Cerebellar cortex (tissue), 1 donor: Measurements from ENCODE around the gene RAPGEF4.
A peak's percentile ranks its signal among the peaks of the same experiment; 100 is the strongest.

Source experiments
- DNase-seq: peaks from one replicate; pipeline ENCODE4 v3.0.0-alpha.2; 2015; ENCODE audit warnings: low spot score

The RAPGEF4 gene

DNA sequence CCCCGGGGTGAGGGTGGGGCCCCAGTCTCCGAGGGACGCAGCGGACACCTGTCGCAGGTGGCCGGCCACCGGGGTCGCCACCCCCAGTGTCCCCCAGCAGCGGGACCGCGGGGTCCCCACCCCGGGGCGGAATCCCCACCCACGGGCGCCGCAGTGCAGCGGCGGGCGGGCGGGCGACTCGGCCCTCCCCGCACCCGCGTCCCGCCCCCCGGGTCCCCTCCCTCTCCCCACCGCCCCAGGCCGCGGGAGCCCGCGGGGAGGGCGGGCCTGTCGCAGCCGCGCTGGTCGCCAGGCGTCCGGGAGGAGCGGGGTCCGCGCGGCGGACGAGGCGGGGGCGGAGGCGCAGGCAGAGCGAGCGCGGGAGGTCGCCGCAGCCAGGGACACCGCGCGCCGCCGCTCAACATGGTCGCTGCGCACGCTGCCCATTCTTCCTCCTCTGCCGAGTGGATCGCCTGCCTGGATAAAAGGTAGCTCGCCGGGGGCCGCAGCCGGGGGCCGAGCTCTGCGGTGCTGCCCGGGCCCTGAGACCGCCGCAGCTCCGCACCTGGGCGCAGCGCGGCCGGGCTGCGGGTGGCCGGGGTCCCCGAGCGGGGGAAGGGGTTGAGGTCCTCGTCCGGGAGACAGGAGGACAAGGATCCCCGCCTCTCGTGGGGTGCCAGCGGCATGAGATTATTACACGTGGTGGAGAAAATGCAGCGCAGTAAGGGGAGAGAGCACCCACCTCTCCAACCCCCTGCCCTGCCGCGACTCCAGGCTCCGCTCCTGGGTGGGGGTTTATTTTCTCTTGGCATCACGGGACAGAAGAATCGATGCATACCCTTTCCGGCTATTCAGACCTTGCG is at the start of gene RAPGEF4:
Gene RAPGEF4 (plus strand): TSS at position 264 of the 842 bp plus-strand sequence. CDS start 139 bp downstream, at position 403.
- DNase-seq, result no peak

GRCh38 chr2:172693037-172693436 is 42.6 kb upstream of the RAPGEF4 start:
- DNase-seq, result peak; percentile 89

DNA sequence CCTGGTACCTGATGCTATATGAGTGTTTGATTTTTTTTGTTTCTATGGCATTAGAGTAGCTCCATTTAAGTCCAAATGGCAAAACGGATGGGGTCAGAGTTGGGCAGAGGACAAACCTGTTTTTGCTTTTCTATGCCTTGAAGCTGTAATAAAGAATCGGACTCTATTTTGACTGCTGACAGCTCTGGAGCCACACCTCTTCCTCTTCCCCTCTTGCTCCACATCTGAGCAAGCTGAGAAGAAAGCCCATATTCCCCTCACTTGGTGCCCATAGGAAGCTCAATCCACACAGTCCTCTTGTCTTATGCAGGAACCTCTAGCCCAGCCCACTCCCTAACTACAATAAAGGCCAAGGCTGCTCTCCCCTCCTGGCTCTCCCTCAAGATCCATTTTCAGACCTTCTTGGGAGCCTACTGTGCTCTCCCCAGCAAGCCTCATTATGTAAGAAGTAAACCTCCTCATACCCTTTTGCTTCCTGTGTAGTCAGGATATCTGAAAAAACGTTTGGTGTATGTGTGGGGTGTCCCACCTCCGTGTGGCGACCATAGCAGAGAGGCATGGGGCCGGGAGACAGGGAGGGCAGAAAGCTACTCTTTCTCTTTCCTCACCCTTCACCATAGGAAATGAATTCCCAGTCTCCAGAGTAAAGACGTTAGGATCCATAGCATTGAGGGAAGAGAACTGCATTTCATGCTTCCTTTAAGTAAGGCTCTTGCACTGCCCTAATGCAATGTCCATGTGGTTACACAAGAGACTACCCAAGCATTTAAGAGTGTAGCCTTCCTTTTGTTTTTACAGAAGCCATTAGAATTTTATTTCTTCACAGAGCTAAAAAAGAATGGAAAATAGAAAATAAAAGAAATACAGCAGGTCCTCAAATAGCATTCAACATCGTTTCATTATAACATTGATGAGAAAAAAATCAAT is 41.9 kb upstream of the RAPGEF4 start:
- DNase-seq, result no peak

DNA sequence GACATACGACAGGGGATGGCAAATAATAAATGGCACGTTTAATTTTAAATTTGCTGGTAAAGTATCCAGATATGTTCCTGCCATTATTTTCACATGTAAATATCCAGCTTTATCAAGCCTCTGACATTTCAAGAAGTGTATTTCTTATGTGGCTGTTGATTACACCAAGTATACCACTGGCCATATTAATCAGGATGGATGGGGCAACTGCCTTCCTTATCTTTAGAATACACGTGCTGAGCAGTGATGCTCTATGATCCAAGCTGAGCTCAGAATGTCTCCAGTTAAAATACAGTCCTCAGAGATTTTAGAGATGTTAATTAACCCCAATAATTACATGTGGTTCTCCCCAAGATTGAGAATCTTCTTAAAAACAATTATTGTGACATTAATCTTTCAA is 38.3 kb upstream of the RAPGEF4 start:
- no peak for DNase-seq

DNA sequence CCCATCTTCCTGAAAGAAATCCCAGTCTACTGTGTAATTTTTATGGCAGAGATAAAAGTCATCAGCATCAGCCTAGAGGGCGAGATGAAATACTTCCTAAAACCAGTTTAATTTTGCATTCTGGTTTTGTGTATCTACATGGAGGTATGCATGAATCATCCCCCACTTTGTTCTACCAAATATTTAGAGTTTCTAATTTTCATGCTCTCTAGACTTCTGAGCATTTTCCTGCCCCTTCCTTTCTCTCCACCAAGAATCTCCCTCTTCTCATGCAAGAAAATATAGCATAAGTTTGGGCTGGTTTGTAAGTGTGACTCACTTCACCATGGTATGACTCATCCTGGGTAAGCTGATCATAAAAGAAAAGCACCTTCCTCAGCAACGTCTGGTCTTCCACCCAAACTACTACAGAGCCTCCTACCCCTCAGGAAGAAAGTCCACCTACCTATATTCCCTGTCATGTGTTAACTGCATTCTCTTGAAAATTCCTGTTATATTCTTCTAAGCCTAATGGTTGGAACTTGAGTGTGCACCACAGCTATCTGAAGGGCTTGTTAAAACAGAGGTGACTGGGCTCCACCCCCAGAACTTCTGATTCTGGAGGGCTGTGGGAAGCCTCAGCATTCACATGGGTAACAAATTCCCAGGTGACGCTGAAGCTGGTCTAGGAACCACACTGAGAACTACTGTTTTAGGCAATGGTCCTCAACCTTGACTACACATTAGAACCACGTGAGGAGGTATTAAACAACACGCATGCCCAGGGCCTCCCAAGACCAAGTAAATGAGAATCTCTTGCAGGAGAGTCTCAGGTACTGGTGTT is 37.4 kb upstream of the RAPGEF4 start:
- no peak for DNase-seq

GRCh38 chr2:172701250-172701649 is 34.4 kb upstream of the RAPGEF4 start:
- no peak for DNase-seq

GRCh38 chr2:172702451-172702850 is 33.2 kb upstream of the RAPGEF4 start:
- peak; percentile 87 for DNase-seq

DNA sequence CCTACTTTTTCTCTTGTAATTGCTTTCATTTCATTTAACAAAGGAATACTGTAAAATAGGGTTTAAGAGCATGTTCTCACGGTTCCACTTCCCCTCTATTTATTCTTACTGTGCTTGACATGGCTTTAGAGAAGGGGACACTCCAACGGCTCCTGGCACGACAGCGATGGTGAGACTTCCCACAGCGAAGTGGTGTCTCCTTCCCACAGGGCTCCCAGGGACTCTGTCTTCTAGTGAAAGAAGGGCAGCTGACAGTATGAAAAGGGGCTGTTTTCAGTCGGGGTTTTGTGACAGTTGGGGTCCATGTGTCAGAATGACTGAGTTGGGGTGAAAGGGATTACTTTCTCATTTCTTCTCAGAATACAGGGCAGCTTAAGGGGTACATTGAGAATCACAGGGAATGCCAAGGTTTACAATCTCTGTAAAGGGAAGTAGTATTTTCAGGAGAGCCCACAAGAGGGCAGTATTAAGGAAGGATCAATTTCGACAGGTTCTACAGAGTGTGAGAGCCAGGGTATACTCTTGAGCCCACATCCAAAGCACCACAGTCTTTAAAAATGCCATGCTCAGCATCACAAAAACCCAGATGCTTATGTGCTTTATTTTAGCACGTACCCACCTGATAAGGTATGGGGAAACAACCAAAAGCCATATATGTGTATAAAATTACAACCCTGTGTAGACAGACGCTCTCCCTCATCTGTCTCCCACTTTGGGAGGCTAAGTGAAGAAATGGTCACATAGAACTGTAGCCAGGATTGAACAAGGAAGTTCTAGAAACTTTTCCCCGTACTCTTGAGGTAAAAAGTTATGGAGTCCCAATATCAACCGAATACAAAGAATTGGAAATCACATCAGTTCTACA is 31.3 kb upstream of the RAPGEF4 start:
- DNase-seq, result peak; percentile 41

DNA sequence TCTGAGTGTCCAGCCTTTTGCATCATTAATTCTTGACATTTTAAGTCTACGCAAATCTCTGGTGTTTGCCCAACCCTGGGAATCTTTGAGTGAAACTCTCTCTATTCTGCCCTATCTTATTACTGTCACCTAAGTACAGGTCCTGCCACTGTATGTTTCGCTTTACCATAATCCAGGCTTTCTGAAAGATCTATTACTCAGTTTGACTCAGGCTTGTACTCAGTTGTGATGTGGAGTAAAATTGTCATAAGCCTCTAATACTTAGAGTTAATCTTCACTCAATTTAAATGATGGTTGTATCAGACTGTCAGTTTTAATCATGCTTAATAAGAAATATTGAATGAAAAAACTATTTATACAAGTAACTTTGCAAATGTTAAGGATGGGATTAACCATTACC is 30.3 kb upstream of the RAPGEF4 start:
- no peak for DNase-seq

- no peak for DNase-seq
Observed at GRCh38 chr2:172708247-172708646, 27.4 kb upstream of the RAPGEF4 start.

- DNase-seq, result no peak
Observed at GRCh38 chr2:172709566-172710291, 25.9 kb upstream of the RAPGEF4 start.

GRCh38 chr2:172710584-172711047 is 25.0 kb upstream of the RAPGEF4 start:
- peak; percentile 77 for DNase-seq

DNA sequence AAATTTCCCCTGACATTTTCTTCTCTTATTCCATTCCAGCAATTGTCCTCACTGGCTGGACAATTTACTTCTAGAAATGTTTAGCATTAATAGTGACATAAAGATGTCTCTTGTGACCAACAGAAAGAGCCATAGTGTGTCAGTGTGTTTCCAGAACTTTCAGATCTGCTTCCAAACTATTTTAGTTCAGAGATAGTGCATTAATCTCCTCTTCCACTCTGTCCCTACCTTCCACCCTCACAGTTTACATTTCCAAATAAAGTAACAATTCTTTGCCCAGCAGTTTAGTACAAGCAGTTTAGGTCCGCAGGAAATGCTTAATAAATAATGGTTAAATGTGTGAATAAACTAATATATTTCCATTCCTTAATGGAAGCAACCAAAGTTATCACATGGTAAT is 24.5 kb upstream of the RAPGEF4 start:
- no peak for DNase-seq

- no peak for DNase-seq
Observed at GRCh38 chr2:172712251-172712650, 23.4 kb upstream of the RAPGEF4 start.

GRCh38 chr2:172713365-172713875 is 22.2 kb upstream of the RAPGEF4 start:
- DNase-seq, result no peak

DNA sequence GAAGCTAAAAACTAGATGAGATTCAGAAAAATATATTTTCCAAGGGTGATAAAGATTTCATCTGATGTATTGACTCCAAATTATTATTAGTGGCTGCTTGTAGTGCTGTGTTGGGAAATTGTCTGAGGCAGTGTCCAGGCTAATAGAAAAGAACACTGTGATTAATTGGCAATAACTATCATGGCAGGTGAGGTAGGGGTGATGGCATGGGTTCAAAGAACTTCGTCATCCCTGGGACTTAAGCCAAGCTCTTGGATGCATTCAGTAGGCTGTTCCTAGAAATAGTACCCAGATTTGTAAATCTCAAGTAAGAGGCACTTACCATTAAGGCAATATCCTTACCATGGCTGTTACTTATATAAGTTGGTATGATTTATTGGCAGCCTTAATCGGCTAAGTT is 13.2 kb upstream of the RAPGEF4 start:
- peak; percentile 44 for DNase-seq

DNA sequence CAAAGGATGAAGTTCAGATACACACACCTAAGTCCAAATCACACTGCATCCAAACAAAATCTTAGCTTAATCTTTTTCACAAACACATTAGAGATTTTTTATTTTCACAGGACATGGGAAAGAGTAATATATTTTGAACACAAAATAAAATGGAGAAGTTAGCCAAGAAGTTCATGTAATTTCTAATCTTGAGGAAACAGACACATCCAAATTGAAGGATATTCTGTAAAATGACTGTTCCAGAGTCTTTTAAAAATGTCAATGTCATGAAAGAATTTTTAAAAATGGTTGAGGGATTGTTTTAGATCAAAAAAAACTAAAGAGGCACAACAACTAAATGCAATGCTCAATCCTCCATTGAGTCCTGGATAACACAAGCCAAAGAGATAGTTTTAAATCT is 12.4 kb upstream of the RAPGEF4 start:
- DNase-seq, result no peak

DNA sequence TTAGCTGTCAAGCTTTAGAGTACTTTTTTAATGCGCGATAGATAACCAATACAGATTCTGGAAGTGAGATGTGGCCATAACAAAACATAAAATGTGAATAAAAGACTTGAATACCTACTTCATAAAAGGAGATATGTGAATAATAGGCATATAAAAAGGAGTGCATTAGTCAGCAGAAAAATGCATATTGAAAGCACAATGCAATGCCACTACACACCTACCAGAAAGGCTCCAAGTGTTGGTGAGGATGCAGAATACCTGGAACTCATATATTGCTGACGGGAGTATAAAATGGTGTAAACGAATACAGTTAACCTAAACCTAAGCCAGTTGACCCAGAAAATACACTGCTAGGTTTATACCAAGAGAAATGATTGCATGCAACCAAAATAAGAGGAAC is 10.9 kb upstream of the RAPGEF4 start:
- no peak for DNase-seq

DNA sequence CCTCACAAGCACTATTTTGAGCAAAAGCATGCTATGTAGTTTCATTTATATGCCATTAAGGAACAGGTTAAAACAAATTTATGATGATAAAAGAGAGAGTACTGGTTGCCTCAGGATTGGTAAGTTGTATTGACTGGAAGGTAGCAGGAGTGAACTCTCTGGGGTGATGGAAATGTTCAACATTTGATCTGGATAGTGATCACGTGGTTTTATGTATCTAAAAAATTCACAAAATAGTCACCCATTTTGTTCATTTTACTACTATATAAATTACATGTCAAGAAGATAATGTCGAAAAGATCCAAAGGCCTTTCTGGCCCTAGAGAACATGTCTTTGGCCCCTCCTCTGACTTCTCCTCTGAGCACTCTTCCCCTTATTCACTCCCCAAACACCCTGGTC is 10.4 kb upstream of the RAPGEF4 start:
- DNase-seq, result no peak

DNA sequence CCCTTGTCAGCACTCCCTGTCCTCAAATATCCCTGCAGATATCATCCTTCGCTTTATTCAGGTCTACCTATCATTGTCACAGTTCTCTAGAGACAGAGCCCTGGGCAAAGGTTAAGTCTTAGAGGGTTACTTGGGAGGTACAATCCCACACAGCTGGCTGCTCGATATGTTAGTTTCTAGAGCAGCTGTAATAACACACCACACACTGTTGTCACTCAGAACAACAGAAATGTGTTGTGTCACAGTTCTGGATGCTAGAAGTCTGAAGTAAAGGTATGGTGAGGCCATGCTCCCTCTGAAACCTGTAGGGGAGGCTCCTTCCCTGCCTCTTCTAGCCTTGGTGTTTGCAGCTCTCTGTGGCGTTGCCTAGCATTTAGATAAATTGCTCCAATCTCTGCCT is 9.9 kb upstream of the RAPGEF4 start:
- no peak for DNase-seq
